K562 (cell line): ENCODE measurements around the gene CNOT4. TPM values are rescaled to one million over a fixed set of nuclear protein-coding genes. Genes with fewer than 3 reads are reported as not detected.

ENCODE experiments used
- ATAC-seq: fragments of 200-7000 bp; cut with Tn5 transposase; 3 replicates; pipeline ENCODE4 v1.9.1; 2020; ENCODE audit warnings: moderate library complexity
- BruUV-seq: library from RNA; stranded (reverse); fragments of 400-500 nt; replicated peaks from 2 replicates; lab custom pipeline; 2021; lab: Mats Ljungman, UMichigan
- CTCF ChIA-PET: fragments of 300-600 bp; formaldehyde crosslinking; extraction: SDS; loops from one replicate; lab custom pipeline; 2021; ENCODE audit warnings: low intra/inter-chr PET ratio; lab: Yijun Ruan, JAX
- POLR2A ChIA-PET: fragments of 300-600, 350-650 bp; sonication (Branson Sonifier 250); formaldehyde crosslinking; extraction: SDS; loops from one replicate; lab custom pipeline; 2021; ENCODE audit warnings: antibody characterized with exemption, inconsistent platforms; lab: Yijun Ruan, JAX
- DNase-seq, 4 experiments: peaks; one replicate each; pipeline versions ENCODE4 v3.0.0 to v3.0.0-alpha.2; 2011 to 2018; ENCODE audit warnings: low spot score in 3 of 4, mixed read lengths in 3 of 4; ENCODE audit errors: extremely low read depth in 1 of 4
- FAIRE-seq: peaks from 2 replicates; lab custom pipeline; 2011; peaks lifted over from hg19 to GRCh38; lab: Jason Lieb, UNC
- H2AFZ ChIP-seq: 2 replicates; pipeline ENCODE4 v1.6.0; 2011; ENCODE audit warnings: low read depth, low read length, control low read depth, inconsistent platforms
- H3K27ac ChIP-seq: fragments of 200-600 bp; 3 replicates; pipeline ENCODE4 v1.8.0; 2011; ENCODE audit warnings: low read depth, mild to moderate bottlenecking, control low read depth, inconsistent platforms, low read length, moderate library complexity, mixed read lengths; ENCODE audit errors: extremely low read depth
- H3K27me3 ChIP-seq, 2 experiments: fragments of 300-600 bp in 1 of 2; 2 replicates in 1 of 2; 3 replicates in 1 of 2; pipeline versions ENCODE4 v1.6.0 to v1.8.0; 2011; ENCODE audit warnings: inconsistent platforms in 2 of 2, low read length in 2 of 2, mild to moderate bottlenecking in 1 of 2, mixed read lengths in 1 of 2, moderate library complexity in 1 of 2; ENCODE audit not compliant: control insufficient read depth in 2 of 2, insufficient read depth in 2 of 2
- H3K36me3 ChIP-seq: fragments of 300-600 bp; 3 replicates; pipeline ENCODE4 v1.8.0; 2011; ENCODE audit warnings: mild to moderate bottlenecking, low read length, inconsistent platforms; ENCODE audit not compliant: control insufficient read depth, insufficient read depth
- H3K4me1 ChIP-seq, 2 experiments: fragments of 200-600 bp in 1 of 2; replicated peaks in 1 of 2; 2 replicates in 1 of 2; 3 replicates in 1 of 2; pipeline versions ENCODE4 v1.5.1 to v1.8.0; 2011; ENCODE audit warnings: inconsistent platforms in 2 of 2, low read length in 2 of 2, mild to moderate bottlenecking in 1 of 2, mixed read lengths in 1 of 2, moderate library complexity in 1 of 2; ENCODE audit not compliant: control insufficient read depth in 2 of 2, insufficient read depth in 2 of 2
- H3K4me2 ChIP-seq: 2 replicates; pipeline ENCODE4 v1.6.1; 2011; ENCODE audit warnings: low read length, control low read depth, inconsistent platforms, mixed read lengths; ENCODE audit not compliant: insufficient read depth
- H3K4me3 ChIP-seq: fragments of 200-600 bp; sonication (generic), shearing (Covaris generic); 2 replicates; pipeline ENCODE4 v1.5.1; 2016; ENCODE audit warnings: control low read depth, inconsistent platforms
- H3K79me2 ChIP-seq: fragments of 200-600 bp; 3 replicates; pipeline ENCODE4 v1.8.0; 2011; ENCODE audit warnings: low read length, inconsistent platforms; ENCODE audit not compliant: control insufficient read depth, insufficient read depth
- H3K9ac ChIP-seq, 2 experiments: 2 replicates each; pipeline versions ENCODE4 v1.6.0 to v1.6.1; 2011; ENCODE audit warnings: low read depth in 2 of 2, low read length in 2 of 2, control low read depth in 1 of 2, inconsistent platforms in 1 of 2, mild to moderate bottlenecking in 1 of 2, mixed read lengths in 1 of 2; ENCODE audit not compliant: insufficient read depth in 1 of 2
- H3K9me1 ChIP-seq: one replicate; pipeline ENCODE4 v1.6.0; 2011; ENCODE audit warnings: inconsistent platforms, mild to moderate bottlenecking, low read length, moderate library complexity; ENCODE audit not compliant: control insufficient read depth, insufficient read depth
- H3K9me3 ChIP-seq: replicated peaks from 2 replicates; pipeline ENCODE4 v1.5.1; 2011; ENCODE audit warnings: low read depth, low read length, inconsistent platforms; ENCODE audit not compliant: control insufficient read depth, insufficient read depth
- H4K20me1 ChIP-seq: replicated peaks from 2 replicates; pipeline ENCODE4 v1.6.1; 2011; ENCODE audit warnings: low read length, inconsistent platforms, mixed read lengths; ENCODE audit not compliant: control insufficient read depth, insufficient read depth
- BRF1 ChIP-seq: IDR thresholded peaks from 3 replicates; pipeline ENCODE4 v1.6.1; 2011; ENCODE audit warnings: borderline replicate concordance, mild to moderate bottlenecking; ENCODE audit not compliant: insufficient read length; ENCODE audit errors: extremely low read depth
- CC2D1A ChIP-seq: fragments of 450-650 bp; IDR thresholded peaks from 2 replicates; pipeline ENCODE4 v1.6.1; 2017; ENCODE audit warnings: mild to moderate bottlenecking
- E2F5 ChIP-seq: sonication (generic); formaldehyde crosslinking; IDR thresholded peaks from 2 replicates; pipeline ENCODE4 v1.8.0; 2022; ENCODE audit warnings: mild to moderate bottlenecking, missing genetic modification reagents
- NR0B1 ChIP-seq: fragments of 450-650 bp; IDR thresholded peaks from one replicate; pipeline ENCODE4 v1.6.1; 2018; ENCODE audit warnings: mild to moderate bottlenecking, moderate library complexity; ENCODE audit not compliant: partially characterized antibody
- POLR3G ChIP-seq: IDR thresholded peaks from 2 replicates; pipeline ENCODE4 v1.6.1; 2011; ENCODE audit not compliant: insufficient read length, insufficient replicate concordance; ENCODE audit errors: extremely low read depth
- USF1 ChIP-seq: sonication (generic); formaldehyde crosslinking; IDR thresholded peaks from 2 replicates; pipeline ENCODE4 v1.9.0; 2022; ENCODE audit warnings: mild to moderate bottlenecking, missing genetic modification reagents
- ZNF408 ChIP-seq: fragments of 250-450 bp; sonication (Bioruptor Pico); IDR thresholded peaks from 2 replicates; pipeline ENCODE4 v1.4.0; 2020; ENCODE audit warnings: low read depth, mild to moderate bottlenecking, moderate library complexity
- WGBS: fragments of 100-300 bp; shearing (Covaris generic); methylation state at CpG from one replicate; pipeline ENCODE4 v1.1.6; 2016; ENCODE audit warnings: low coverage, mixed read lengths; ENCODE audit not compliant: insufficient coverage; ENCODE audit errors: missing lambda C conversion rate; 5-methylcytosine and 5-hydroxymethylcytosine counted together
- in situ Hi-C: fragments of 300-500 bp; cut with MboI; formaldehyde crosslinking; loops from 4 replicates; pipeline ENCODE4 v1.15.0; 2018; ENCODE audit warnings: inconsistent platforms, mixed read lengths
- intact Hi-C: fragments of 100-400 bp; cut with micrococcal nuclease; formaldehyde crosslinking; loops from 2 replicates; pipeline ENCODE4 v1.14.2; 2022
- polyA plus RNA-seq, 8 experiments: library from polyadenylated mRNA; depleted of rRNA in 4 of 8; stranded (reverse) in 5 of 8; unstranded in 3 of 8; fragments of >200 nt; fragmentation: Nextera tagmentation in 2 of 8; fragmentation: Illumina TruSeq in 1 of 8; extraction: Ambion mirVana in 2 of 8; extraction: Trizol in 1 of 8; gene quantifications; 2 replicates each; pipeline versions ENCODE4 v1.2.1 to v1.2.3, GENCODE V29; 2011 to 2014; ENCODE audit warnings: inconsistent platforms in 1 of 8, missing spikeins in 1 of 8
- total RNA-seq, 7 experiments: library from RNA; depleted of rRNA in 6 of 7; stranded (reverse); fragments of >200 nt in 6 of 7; fragmentation: Illumina TruSeq in 2 of 7; extraction: Trizol in 2 of 7; gene quantifications; 2 replicates each; pipeline versions ENCODE4 v1.2.1 to v1.2.3, GENCODE V29; 2011 to 2021; ENCODE audit warnings: low replicate concordance in 1 of 7

CNOT4 gene
- total and polyA plus RNA-seq, 9 of the 15 experiments (the other 6 are each of a cell fraction or from before 2014, with no cell fraction given): 8.6 to 24.1 (median 15.4) TPM

GRCh38 chr7:135349746-135350145 is 160.2 kb downstream of the CNOT4 start:
- 0% methylated on average over 1 of the region's 1 CpG for WGBS
- Histone ChIP-seq H3K4me3 (no peak overlapping the region), H2AFZ (no peak overlapping the region), H4K20me1 (no peaks in the 10 kb centered on the region), H3K4me2 (no peak overlapping the region), H3K9me3 (no peaks in the 10 kb centered on the region), H3K27me3 (peaks cover 39 to 45% of the 10 kb centered on the region in 2 experiments), H3K27ac (no peak overlapping the region), H3K79me2 (no peaks in the 10 kb centered on the region), H3K36me3 (no peaks in the 10 kb centered on the region), H3K4me1 (no peaks in the 10 kb centered on the region), H3K9ac (no peak overlapping the region), H3K9me1 (no peaks in the 10 kb centered on the region)
- no peak for DNase-seq
- TF ChIP-seq BRF1: no peak
- TF ChIP-seq NR0B1: no peak
- TF ChIP-seq ZNF408 (CRISPR knock-in tag): no peak
- no peak for TF ChIP-seq CC2D1A
- CTCF ChIA-PET: no interaction called here
- POLR2A ChIA-PET: no interaction called here
- no peak for ATAC-seq
- no peak for FAIRE-seq
- in situ Hi-C loops (no loop called here), intact Hi-C loops (no loop called here)
- no TSS peak for BruUV-seq

GRCh38 chr7:135348493-135348892 is 161.4 kb downstream of the CNOT4 start:
- intact Hi-C loops (no loop called here), in situ Hi-C loops (no loop called here)
- Histone ChIP-seq H3K36me3 (no peaks in the 10 kb centered on the region), H3K27ac (no peak overlapping the region), H3K4me1 (no peaks in the 10 kb centered on the region), H4K20me1 (no peaks in the 10 kb centered on the region), H3K9me1 (no peaks in the 10 kb centered on the region), H3K4me2 (no peak overlapping the region), H3K9ac (no peak overlapping the region), H2AFZ (no peak overlapping the region), H3K79me2 (no peaks in the 10 kb centered on the region), H3K27me3 (peaks cover 31 to 37% of the 10 kb centered on the region in 2 experiments), H3K4me3 (no peak overlapping the region), H3K9me3 (no peaks in the 10 kb centered on the region)
- DNase-seq (no peak), FAIRE-seq (no peak), ATAC-seq (no peak)
- no TSS peak for BruUV-seq
- POLR2A ChIA-PET: no interaction called here
- CTCF ChIA-PET: no interaction called here
- TF ChIP-seq E2F5 (CRISPR knock-in tag) (no peak), USF1 (CRISPR knock-in tag) (no peak), POLR3G (no peak)
